ENCODE measurements around the gene IL15RA.

- TF ChIP-seq POLR2AphosphoS5 (IDR thresholded peaks at IDR 0.05) (no peak), CTCF (IDR thresholded peaks at IDR 0.05) (no peak), POLR2A (IDR thresholded peaks at IDR 0.05) (no peak)
Measured at GRCh38 chr10:5924889-5925288, 52.5 kb downstream of the IL15RA start.

All from gastroesophageal sphincter (tissue), 3 donors.